ENCODE data around the gene PCDHGB1. TPM values are rescaled to one million over a fixed set of nuclear protein-coding genes. Genes with fewer than 3 reads are reported as not detected.
"Not testable (repeated sequence)": the region's sequence is repeated elsewhere in the genome, so short reads cannot be mapped to it uniquely, and the experiment has no call there.

The PCDHGB1 gene
- total RNA-seq, 4 donors from 2014 or later: 2.0 to 9.5 (median 4.2) TPM

- 27 to 31% methylated on average over 8 to 11 of the region's 20 CpGs for WGBS, 2 donors (ENCODE audit: low coverage in 1 of 2)
- H3K4me3 ChIP-seq: no peak overlapping the region
- H3K4me1 ChIP-seq: no peaks in the 10 kb centered on the region
- peaks cover 47% of the 10 kb centered on the region for H3K27me3 ChIP-seq
- peaks cover 0 to 9% of the 10 kb centered on the region in 2 donors for H3K36me3 ChIP-seq
- ATAC-seq: no peak
- TF ChIP-seq POLR2AphosphoS5 (IDR thresholded peaks at IDR 0.05): no peak
- TF ChIP-seq, protein P1, sequence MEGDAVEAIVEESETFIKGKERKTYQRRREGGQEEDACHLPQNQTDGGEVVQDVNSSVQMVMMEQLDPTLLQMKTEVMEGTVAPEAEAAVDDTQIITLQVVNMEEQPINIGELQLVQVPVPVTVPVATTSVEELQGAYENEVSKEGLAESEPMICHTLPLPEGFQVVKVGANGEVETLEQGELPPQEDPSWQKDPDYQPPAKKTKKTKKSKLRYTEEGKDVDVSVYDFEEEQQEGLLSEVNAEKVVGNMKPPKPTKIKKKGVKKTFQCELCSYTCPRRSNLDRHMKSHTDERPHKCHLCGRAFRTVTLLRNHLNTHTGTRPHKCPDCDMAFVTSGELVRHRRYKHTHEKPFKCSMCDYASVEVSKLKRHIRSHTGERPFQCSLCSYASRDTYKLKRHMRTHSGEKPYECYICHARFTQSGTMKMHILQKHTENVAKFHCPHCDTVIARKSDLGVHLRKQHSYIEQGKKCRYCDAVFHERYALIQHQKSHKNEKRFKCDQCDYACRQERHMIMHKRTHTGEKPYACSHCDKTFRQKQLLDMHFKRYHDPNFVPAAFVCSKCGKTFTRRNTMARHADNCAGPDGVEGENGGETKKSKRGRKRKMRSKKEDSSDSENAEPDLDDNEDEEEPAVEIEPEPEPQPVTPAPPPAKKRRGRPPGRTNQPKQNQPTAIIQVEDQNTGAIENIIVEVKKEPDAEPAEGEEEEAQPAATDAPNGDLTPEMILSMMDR (IDR thresholded peaks at IDR 0.05): no peak
- no peak for TF ChIP-seq POLR2A (IDR thresholded peaks at IDR 0.05)
- TF ChIP-seq EP300 (IDR thresholded peaks at IDR 0.05): no peak
- H3K9me3 ChIP-seq: peaks cover 0 to 98% (median 5%) of the 10 kb centered on the region in 3 donors
- H3K27ac ChIP-seq: no peak overlapping the region
Observed at GRCh38 chr5:141345327-141345726, 4.6 kb upstream of the PCDHGB1 start.

GRCh38 chr5:141346017-141346416 lies 3.9 kb upstream of the PCDHGB1 start:
- H3K9me3 ChIP-seq: peaks cover 0 to 98% (median 5%) of the 10 kb centered on the region in 3 donors

GRCh38 chr5:141351591-141351990 lies 1.7 kb downstream of the PCDHGB1 start:
- Histone ChIP-seq H3K9me3 (peaks cover 0 to 96% (median 0%) of the 10 kb centered on the region in 3 donors), H3K4me3 (no peak overlapping the region), H3K27me3 (peaks cover 39% of the 10 kb centered on the region), H3K36me3 (peaks cover 0 to 23% of the 10 kb centered on the region in 2 donors), H3K4me1 (no peaks in the 10 kb centered on the region), H3K27ac (no peak overlapping the region)
- WGBS, 2 donors (ENCODE audit: low coverage in 1 of 2): 20% methylated on average over 1 of the region's 36 CpGs; no CpG with 5 or more reads in 1 of the 2 donors
- no peak for ATAC-seq
- TF ChIP-seq POLR2A (IDR thresholded peaks at IDR 0.05): no peak
- no peak for TF ChIP-seq EP300 (IDR thresholded peaks at IDR 0.05)
- TF ChIP-seq, protein P1 (IDR thresholded peaks at IDR 0.05): no peak
- TF ChIP-seq POLR2AphosphoS5 (IDR thresholded peaks at IDR 0.05): no peak

More at GRCh38 chr5:141346017-141346416, 3.9 kb upstream of the PCDHGB1 start:
- not testable (repeated sequence) for H3K36me3 ChIP-seq, H3K4me3 ChIP-seq, H3K27ac ChIP-seq, ATAC-seq, H3K4me1 ChIP-seq
- 14 to 60% methylated on average over 1 to 2 of the region's 35 CpGs for WGBS, 2 donors (ENCODE audit: low coverage in 1 of 2)
- H3K27me3 ChIP-seq: peaks cover 48% of the 10 kb centered on the region

DNA sequence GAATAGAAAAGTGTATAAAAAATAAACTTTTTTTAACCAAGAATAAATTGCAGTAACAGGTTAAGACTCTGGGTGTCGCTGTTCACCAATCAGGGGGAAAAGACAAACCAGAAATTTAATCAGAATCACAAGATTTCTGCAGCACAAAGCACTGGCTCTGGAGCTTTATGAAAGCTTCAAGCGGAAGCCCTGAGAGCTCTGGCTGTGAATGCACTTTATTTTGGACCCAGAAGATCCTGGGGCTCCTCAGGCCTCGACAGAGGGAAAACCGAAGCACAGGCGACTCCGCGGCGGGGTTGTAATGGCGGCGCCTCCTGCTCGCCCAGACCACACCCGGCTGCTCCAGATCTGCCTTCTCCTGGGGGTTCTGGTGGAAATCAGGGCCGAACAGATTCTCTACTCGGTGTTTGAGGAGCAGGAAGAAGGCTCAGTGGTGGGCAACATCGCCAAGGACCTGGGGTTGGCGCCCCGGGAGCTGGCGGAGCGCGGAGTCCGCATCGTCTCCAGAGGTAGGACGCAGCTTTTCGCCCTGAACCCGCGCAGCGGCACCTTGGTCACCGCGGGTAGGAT lies 5.1 kb downstream of the PCDHGB1 start, which contains the start of gene PCDHGA4:
TSS of gene PCDHGA4 (plus strand) at position 122 of the 570 bp plus-strand sequence. CDS start at position 209, 87 bp downstream.
- Histone ChIP-seq H3K9me3 (peaks cover 0 to 98% (median 0%) of the 10 kb centered on the region in 3 donors), H3K27ac (no peak within 1 kb of the TSS)
- WGBS, 2 donors (ENCODE audit: low coverage in 1 of 2): 12 to 20% methylated on average over 5 to 14 of the region's 29 CpGs

GRCh38 chr5:141355641-141356040 lies 5.7 kb downstream of the PCDHGB1 start:
- no peak for TF ChIP-seq POLR2AphosphoS5 (IDR thresholded peaks at IDR 0.05)
- no peak for TF ChIP-seq EP300 (IDR thresholded peaks at IDR 0.05)
- TF ChIP-seq, protein P1 (IDR thresholded peaks at IDR 0.05): no peak
- TF ChIP-seq POLR2A (IDR thresholded peaks at IDR 0.05): no peak
- no peak for ATAC-seq
- H3K4me3 ChIP-seq: peak overlapping the region in 1 of 2 donors; percentile 38
- H3K9me3 ChIP-seq: peaks cover 0 to 98% (median 0%) of the 10 kb centered on the region in 3 donors
- no peaks in the 10 kb centered on the region for H3K4me1 ChIP-seq
- no peak overlapping the region for H3K27ac ChIP-seq
- peaks cover 28% of the 10 kb centered on the region for H3K27me3 ChIP-seq
- H3K36me3 ChIP-seq: peaks cover 0 to 26% of the 10 kb centered on the region in 2 donors
- 43% methylated on average over 18 of the region's 24 CpGs; no CpG with 5 or more reads in 1 of the 2 donors for WGBS, 2 donors (ENCODE audit: low coverage in 1 of 2)

More for the DNA sequence above, 5.1 kb downstream of the PCDHGB1 start, which contains the start of gene PCDHGA4:
- TF ChIP-seq, protein P1 (IDR thresholded peaks at IDR 0.05): peak in 3 of 4 experiments; percentile 14 to 47 (median 23)
- TF ChIP-seq POLR2AphosphoS5 (IDR thresholded peaks at IDR 0.05): no peak
- Histone ChIP-seq H3K4me1 (no peaks in the 10 kb centered on the region), H3K4me3 (peak within 1 kb of the TSS; percentile 0 to 38), H3K27me3 (peaks cover 33% of the 10 kb centered on the region), H3K36me3 (peaks cover 0 to 28% of the 10 kb centered on the region in 2 donors)
- no peak for ATAC-seq
